ENCODE data around the gene CSF3R. TPM values are rescaled to one million over a fixed set of nuclear protein-coding genes. Genes with fewer than 3 reads are reported as not detected.

Gene CSF3R
- total and polyA plus RNA-seq, 2 donors (not counting 3 experiments of a cell fraction or from before 2014, with no cell fraction given), result not detected

- H3K27ac ChIP-seq (ENCODE audit: insufficient read depth, low read depth, low read length), result no peak overlapping the region
- CTCF ChIA-PET, result interaction anchor here (1.1 kb wide), 1 partner anchor 10 kb away, joined by 3 read pairs; the partner anchor contains the start of gene MRPS15
- peaks cover 4% of the 10 kb centered on the region for H3K4me1 ChIP-seq (ENCODE audit: control insufficient read depth, extremely low read depth, insufficient read depth, low read length)
- POLR2A ChIA-PET, result no interaction called here
- H3K4me2 ChIP-seq (ENCODE audit: insufficient read depth, low read length), result no peak overlapping the region
- H3K36me3 ChIP-seq (ENCODE audit: control insufficient read depth in 2 of 2, extremely low read depth in 1 of 2, insufficient read depth in 2 of 2, low read length in 2 of 2), result peaks cover 16 to 20% of the 10 kb centered on the region in 2 experiments
- no peak for TF ChIP-seq MYC (IDR thresholded peaks at IDR 0.05; ENCODE audit: low read depth, low read length)
- TF ChIP-seq POLR2AphosphoS5 (IDR thresholded peaks at IDR 0.05; ENCODE audit: insufficient read depth, low read depth, low read length), result peak; percentile 12
- TF ChIP-seq, protein P1, sequence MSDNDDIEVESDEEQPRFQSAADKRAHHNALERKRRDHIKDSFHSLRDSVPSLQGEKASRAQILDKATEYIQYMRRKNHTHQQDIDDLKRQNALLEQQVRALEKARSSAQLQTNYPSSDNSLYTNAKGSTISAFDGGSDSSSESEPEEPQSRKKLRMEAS (IDR thresholded peaks at IDR 0.05; ENCODE audit: insufficient read depth, insufficient read length), result no peak
- TF ChIP-seq FOS (IDR thresholded peaks at IDR 0.05; ENCODE audit: borderline replicate concordance, insufficient read depth, low read length), result no peak
- TF ChIP-seq JUN (IDR thresholded peaks at IDR 0.05; ENCODE audit: borderline replicate concordance, insufficient read depth, insufficient read length, low read depth), result no peak
- TF ChIP-seq GATA2 (IDR thresholded peaks at IDR 0.05; ENCODE audit: insufficient read depth, insufficient read length, low read depth, low read length), result no peak
- no peak for TF ChIP-seq POLR2A (IDR thresholded peaks at IDR 0.05; ENCODE audit: low read depth, low read length)
- no peak for TF ChIP-seq EZH2 (IDR thresholded peaks at IDR 0.05; ENCODE audit: borderline replicate concordance, low read depth, low read length, severe bottlenecking)
- no peaks in the 10 kb centered on the region for H3K9me1 ChIP-seq (replicated peaks; ENCODE audit: control insufficient read depth, extremely low read depth, insufficient read depth, low read length)
- H3K27me3 ChIP-seq (ENCODE audit: control insufficient read depth in 2 of 2, insufficient read depth in 2 of 2, low read length in 2 of 2), result no peaks in the 10 kb centered on the region
- BruUV-seq (replicated peaks), result no TSS peak
- H3K9me3 ChIP-seq (replicated peaks; ENCODE audit: control insufficient read depth, insufficient read depth, low read length), result no peaks in the 10 kb centered on the region
- FAIRE-seq (no peak), DNase-seq (ENCODE audit: low read depth, low spot score) (no peak)
- H4K20me1 ChIP-seq (replicated peaks; ENCODE audit: control insufficient read depth, extremely low read depth, insufficient read depth, low read length), result no peaks in the 10 kb centered on the region
- dilution Hi-C loops (cut with MboI; ENCODE audit: extremely low pct_ligation_motif_present, low sequenced_read_pairs) (no loop called here), intact Hi-C loops (cut with micrococcal nuclease) (no loop called here)
- H3K9ac ChIP-seq (replicated peaks; ENCODE audit: extremely low read depth, insufficient read depth, low read length), result no peak overlapping the region
- H2AFZ ChIP-seq (ENCODE audit: low read depth, low read length), result no peak overlapping the region
- no peaks in the 10 kb centered on the region for H3K79me2 ChIP-seq (ENCODE audit: control insufficient read depth, insufficient read depth, low read length)
- no peak overlapping the region for H3K4me3 ChIP-seq (replicated peaks in 1 of 3; ENCODE audit: insufficient read depth in 1 of 3, low read depth in 1 of 3, low read length in 3 of 3)
Measured at GRCh38 chr1:36453600-36454388, 28.9 kb downstream of the CSF3R start.

Measured in endothelial cell of umbilical vein (primary cell).